CD4-positive, alpha-beta T cell (primary cell): ENCODE data around the gene PDIK1L. TPM values are rescaled to one million over a fixed set of nuclear protein-coding genes. Genes with fewer than 3 reads are reported as not detected.
"Not testable (repeated sequence)": the region's sequence is repeated elsewhere in the genome, so short reads cannot be mapped to it uniquely, and the experiment has no call there.

Experiments used
- ATAC-seq: fragments of 200-7000 bp; cut with Tn5 transposase; one replicate; pipeline ENCODE4 v1.10.0; 2022; ENCODE audit warnings: mild to moderate bottlenecking; ENCODE audit not compliant: poor library complexity
- CTCF ChIA-PET: fragments of 350-600 bp; sonication (Branson Sonifier 250); formaldehyde crosslinking; loops from one replicate; lab custom pipeline; 2021; ENCODE audit warnings: antibody characterized with exemption, inconsistent platforms; lab: Charles Lee
- POLR2A ChIA-PET: fragments of 350-600 bp; sonication (Branson Sonifier 250); formaldehyde crosslinking; loops from one replicate; lab custom pipeline; 2021; ENCODE audit warnings: antibody characterized with exemption, inconsistent platforms; lab: Charles Lee
- DNase-seq, 14 experiments: peaks; one replicate each; pipeline ENCODE4 v3.0.0-alpha.2; 2013 to 2020; ENCODE audit warnings: mixed read lengths in 2 of 14
- H3K27ac ChIP-seq, 2 donors: one replicate each; pipeline versions ENCODE4 v1.5.1 to v1.7.0; 2013; ENCODE audit warnings: low read length in 2 of 2, low read depth in 1 of 2, mild to moderate bottlenecking in 1 of 2
- H3K27me3 ChIP-seq, 2 experiments: 1 replicate in 1 of 2; 2 replicates in 1 of 2; pipeline versions ENCODE4 v1.6.1 to v1.7.0; 2013; ENCODE audit warnings: low read length in 2 of 2, control low read depth in 1 of 2, mild to moderate bottlenecking in 1 of 2, moderate library complexity in 1 of 2; ENCODE audit not compliant: insufficient read depth in 2 of 2, control insufficient read depth in 1 of 2
- H3K36me3 ChIP-seq: one replicate; pipeline ENCODE4 v1.6.1; 2013; ENCODE audit warnings: low read length, control low read depth; ENCODE audit not compliant: insufficient read depth
- H3K4me1 ChIP-seq: one replicate; pipeline ENCODE4 v1.6.1; 2013; ENCODE audit warnings: low read length, control low read depth; ENCODE audit not compliant: insufficient read depth
- H3K4me3 ChIP-seq: one replicate; pipeline ENCODE4 v1.5.1; 2013; ENCODE audit warnings: mild to moderate bottlenecking, low read length, moderate library complexity
- H3K9me3 ChIP-seq, 2 experiments: 1 replicate in 1 of 2; 2 replicates in 1 of 2; pipeline versions ENCODE4 v1.6.1 to v1.7.0; 2013; ENCODE audit warnings: low read length in 2 of 2, mild to moderate bottlenecking in 2 of 2, control low read depth in 1 of 2, moderate library complexity in 1 of 2; ENCODE audit not compliant: control insufficient read depth in 1 of 2, insufficient read depth in 1 of 2
- H3K27ac Mint-ChIP-seq: one replicate; pipeline ENCODE4 v1.8.0; 2020; ENCODE audit warnings: mixed read lengths
- H3K27me3 Mint-ChIP-seq: one replicate; pipeline ENCODE4 v1.8.0; 2021; ENCODE audit warnings: mixed read lengths
- H3K36me3 Mint-ChIP-seq: one replicate; pipeline ENCODE4 v1.8.0; 2021; ENCODE audit warnings: low read depth, mixed read lengths
- H3K4me1 Mint-ChIP-seq: one replicate; pipeline ENCODE4 v1.8.0; 2021; ENCODE audit warnings: low read depth, mixed read lengths
- H3K4me3 Mint-ChIP-seq: one replicate; pipeline ENCODE4 v1.8.0; 2020; ENCODE audit warnings: mild to moderate bottlenecking, mixed read lengths
- H3K9me3 Mint-ChIP-seq: one replicate; pipeline ENCODE4 v1.8.0; 2020; ENCODE audit warnings: mixed read lengths
- CTCF ChIP-seq: fragments of 200-600 bp; IDR thresholded peaks from one replicate; pipeline ENCODE4 v1.8.0; 2022; ENCODE audit warnings: antibody characterized with exemption, mild to moderate bottlenecking
- intact Hi-C, 2 experiments: fragments of 100-400 bp; cut with DNase I in 1 of 2; cut with micrococcal nuclease in 1 of 2; formaldehyde crosslinking; loops; one replicate each; pipeline versions ENCODE4 v1.15.1 to v1.9.0; 2023 to 2025; cut with DNase I, micrococcal nuclease
- total RNA-seq, 174 experiments: library from RNA in 2 of 174; stranded (reverse) in 2 of 174; gene quantifications; one replicate each; pipeline ENCODE4 v1.2.3 and lab custom pipeline; 2021 to 2026

Gene PDIK1L
- total RNA-seq, 2 experiments from 2014 or later: 9.5 to 9.9 TPM

DNA sequence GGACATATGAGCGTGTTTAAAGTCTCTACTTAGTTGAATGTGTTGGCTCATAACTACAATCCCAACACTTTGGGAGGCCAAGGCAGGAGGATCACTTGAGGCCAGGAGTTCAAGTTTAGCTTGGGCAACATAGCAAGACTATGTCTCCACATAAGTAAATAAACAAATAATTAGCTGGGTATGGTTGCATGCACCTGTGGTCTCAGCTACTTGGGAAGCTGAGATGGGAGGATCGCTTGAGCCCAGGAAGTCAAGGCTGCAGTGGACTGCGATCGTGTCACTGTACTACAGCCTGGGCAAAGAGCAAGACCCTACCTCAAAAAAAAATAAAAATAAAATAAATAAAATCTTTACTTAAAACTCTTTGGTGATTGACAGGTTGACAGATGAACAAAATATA lies 13.0 kb upstream of the PDIK1L start:
- no peaks in the 10 kb centered on the region for H3K4me1 ChIP-seq
- ChIA-PET CTCF (no interaction called here), POLR2A (no interaction called here)
- no peak overlapping the region for H3K27ac ChIP-seq
- Mint-ChIP-seq H3K9me3 (no peaks in the 10 kb centered on the region), H3K4me1 (no peaks in the 10 kb centered on the region), H3K27ac (no peak overlapping the region), H3K36me3 (no peaks in the 10 kb centered on the region), H3K4me3 (no peak overlapping the region), H3K27me3 (no peaks in the 10 kb centered on the region)
- H3K27me3 ChIP-seq: peaks cover 0 to 2% of the 10 kb centered on the region in 2 experiments
- H3K4me3 ChIP-seq: no peak overlapping the region
- H3K36me3 ChIP-seq: no peaks in the 10 kb centered on the region
- intact Hi-C loops: no loop called here
- TF ChIP-seq CTCF: no peak
- no peak for DNase-seq
- no peak for ATAC-seq
- H3K9me3 ChIP-seq: no peaks in the 10 kb centered on the region

- H3K4me3 Mint-ChIP-seq: no peak overlapping the region
- H3K27ac ChIP-seq: no peak overlapping the region
- ATAC-seq (no peak), DNase-seq (no peak)
- H3K4me1 Mint-ChIP-seq: peaks cover under 1% of the 10 kb centered on the region
- no peaks in the 10 kb centered on the region for H3K36me3 Mint-ChIP-seq
- H3K4me3 ChIP-seq: no peak overlapping the region
- H3K9me3 Mint-ChIP-seq: no peaks in the 10 kb centered on the region
- no peak for TF ChIP-seq CTCF
- ChIA-PET CTCF (interaction anchor here (4.5 kb wide), 1 partner anchor 46 kb away, joined by 30 read pairs; no protein-coding TSS in a partner anchor), POLR2A (no interaction called here)
- no peaks in the 10 kb centered on the region for H3K27me3 Mint-ChIP-seq
- H3K36me3 ChIP-seq: no peaks in the 10 kb centered on the region
- H3K27me3 ChIP-seq: peaks cover 0 to under 1% of the 10 kb centered on the region in 2 experiments
- no peaks in the 10 kb centered on the region for H3K9me3 ChIP-seq
- intact Hi-C loops: no loop called here
- H3K4me1 ChIP-seq: peaks cover 2% of the 10 kb centered on the region
- no peak overlapping the region for H3K27ac Mint-ChIP-seq
Observed at GRCh38 chr1:26099780-26100179, 11.8 kb upstream of the PDIK1L start.

- H3K27me3 ChIP-seq, POLR2A ChIA-PET, H3K4me1 ChIP-seq, H3K4me3 ChIP-seq, H3K4me1 Mint-ChIP-seq, H3K9me3 Mint-ChIP-seq, intact Hi-C loops, H3K4me3 Mint-ChIP-seq, H3K36me3 Mint-ChIP-seq, DNase-seq, H3K9me3 ChIP-seq, H3K27me3 Mint-ChIP-seq, H3K27ac ChIP-seq, H3K36me3 ChIP-seq, H3K27ac Mint-ChIP-seq, ATAC-seq: not testable (repeated sequence)
- CTCF ChIA-PET: interaction anchor here (4.5 kb wide), 1 partner anchor 45 kb away, joined by 30 read pairs; no protein-coding TSS in a partner anchor
Observed at GRCh38 chr1:26100204-26100603, 11.4 kb upstream of the PDIK1L start.

DNA sequence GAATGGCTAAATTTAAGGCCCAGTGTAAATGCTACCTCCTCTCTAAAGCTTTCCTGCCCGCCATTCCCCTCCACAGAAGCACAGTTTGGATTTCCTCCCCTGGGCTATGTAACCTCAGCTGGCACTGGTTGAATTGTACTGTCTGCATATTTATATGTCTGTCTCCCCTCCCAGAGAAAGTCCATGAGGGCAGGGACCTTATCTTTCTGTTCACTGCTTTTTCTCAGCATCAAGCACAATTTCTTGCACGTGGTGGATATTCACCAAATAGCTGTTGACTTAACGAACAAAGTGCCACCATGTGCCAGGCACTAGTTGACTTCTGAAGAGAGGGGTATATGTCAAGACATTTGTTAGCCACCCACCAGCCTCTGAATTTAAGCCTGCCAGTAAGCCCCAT lies 9.5 kb upstream of the PDIK1L start:
- Mint-ChIP-seq H3K9me3 (no peaks in the 10 kb centered on the region), H3K36me3 (no peaks in the 10 kb centered on the region), H3K4me1 (peaks cover 6% of the 10 kb centered on the region), H3K27me3 (no peaks in the 10 kb centered on the region), H3K4me3 (no peak overlapping the region), H3K27ac (no peak overlapping the region)
- DNase-seq (no peak), ATAC-seq (no peak)
- Histone ChIP-seq H3K4me1 (peaks cover 5% of the 10 kb centered on the region), H3K9me3 (no peaks in the 10 kb centered on the region), H3K4me3 (no peak overlapping the region), H3K27me3 (no peaks in the 10 kb centered on the region), H3K27ac (no peak overlapping the region), H3K36me3 (no peaks in the 10 kb centered on the region)
- CTCF ChIA-PET: interaction anchor here (1.6 to 4.5 kb wide), 3 partner anchors 40 to 132 kb away, joined by 3 to 30 read pairs (median 6); partner anchors contain the start of gene CEP85
- intact Hi-C loops: no loop called here
- TF ChIP-seq CTCF: no peak
- POLR2A ChIA-PET: interaction anchor here (1.6 to 2.1 kb wide), 3 partner anchors 10 to 132 kb away, joined by 5 to 8 read pairs (median 5); partner anchors contain the start of genes CEP85 and PDIK1L
